Nephron (organoid): Measurements from ENCODE around the gene MAGI2.

ENCODE experiments used
- H3K27ac Mint-ChIP-seq, 3 experiments: 2 replicates each; pipeline ENCODE4 v1.8.0; 2020; ENCODE audit warnings: mixed read lengths in 3 of 3, mild to moderate bottlenecking in 2 of 3, moderate library complexity in 1 of 3
- H3K27me3 Mint-ChIP-seq: 2 replicates; pipeline ENCODE4 v1.8.0; 2021; ENCODE audit warnings: low read depth, mild to moderate bottlenecking, moderate library complexity, mixed read lengths
- H3K36me3 Mint-ChIP-seq: 2 replicates; pipeline ENCODE4 v1.8.0; 2020; ENCODE audit warnings: low read depth, mixed read lengths
- H3K4me1 Mint-ChIP-seq: 2 replicates; pipeline ENCODE4 v1.8.0; 2020; ENCODE audit warnings: mixed read lengths
- H3K4me3 Mint-ChIP-seq, 3 experiments: 2 replicates each; pipeline ENCODE4 v1.8.0; 2020; ENCODE audit warnings: mild to moderate bottlenecking in 3 of 3, mixed read lengths in 3 of 3, moderate library complexity in 2 of 3
- H3K9me3 Mint-ChIP-seq: 2 replicates; pipeline ENCODE4 v1.8.0; 2020; ENCODE audit warnings: mixed read lengths
- CTCF ChIP-seq, 3 experiments: fragments of 200-600 bp; sonication (generic); IDR thresholded peaks; one replicate each; pipeline ENCODE4 v1.5.0; 2021; ENCODE audit warnings: antibody characterized with exemption in 3 of 3; ENCODE audit not compliant: unreplicated experiment in 3 of 3

The MAGI2 gene

GRCh38 chr7:78315119-78315518, 1138.3 kb downstream of the MAGI2 start:
- H3K27ac Mint-ChIP-seq = no peak overlapping the region
- peaks cover 28% of the 10 kb centered on the region for H3K36me3 Mint-ChIP-seq
- no peaks in the 10 kb centered on the region for H3K4me1 Mint-ChIP-seq
- no peak overlapping the region for H3K4me3 Mint-ChIP-seq
- H3K9me3 Mint-ChIP-seq = peaks cover 12% of the 10 kb centered on the region
- H3K27me3 Mint-ChIP-seq = no peaks in the 10 kb centered on the region
- no peak for TF ChIP-seq CTCF (IDR thresholded peaks at IDR 0.05; ENCODE audit: unreplicated experiment in 3 of 3)

GRCh38 chr7:78311181-78311580, 1142.3 kb downstream of the MAGI2 start:
- H3K4me3 Mint-ChIP-seq = no peak overlapping the region
- no peaks in the 10 kb centered on the region for H3K27me3 Mint-ChIP-seq
- TF ChIP-seq CTCF (IDR thresholded peaks at IDR 0.05; ENCODE audit: unreplicated experiment in 3 of 3) = no peak
- H3K36me3 Mint-ChIP-seq = peaks cover 4% of the 10 kb centered on the region
- no peaks in the 10 kb centered on the region for H3K9me3 Mint-ChIP-seq
- no peak overlapping the region for H3K27ac Mint-ChIP-seq
- no peaks in the 10 kb centered on the region for H3K4me1 Mint-ChIP-seq

GRCh38 chr7:78307892-78308291, 1145.6 kb downstream of the MAGI2 start:
- Mint-ChIP-seq H3K9me3 (no peaks in the 10 kb centered on the region), H3K4me3 (no peak overlapping the region), H3K4me1 (no peaks in the 10 kb centered on the region), H3K36me3 (peaks cover 4% of the 10 kb centered on the region), H3K27me3 (no peaks in the 10 kb centered on the region), H3K27ac (no peak overlapping the region)
- no peak for TF ChIP-seq CTCF (IDR thresholded peaks at IDR 0.05; ENCODE audit: unreplicated experiment in 3 of 3)

- H3K27me3 Mint-ChIP-seq = no peaks in the 10 kb centered on the region
- H3K27ac Mint-ChIP-seq = no peak overlapping the region
- H3K36me3 Mint-ChIP-seq = peaks cover 4% of the 10 kb centered on the region
- no peak for TF ChIP-seq CTCF (IDR thresholded peaks at IDR 0.05; ENCODE audit: unreplicated experiment in 3 of 3)
- no peaks in the 10 kb centered on the region for H3K4me1 Mint-ChIP-seq
- H3K9me3 Mint-ChIP-seq = no peaks in the 10 kb centered on the region
- H3K4me3 Mint-ChIP-seq = no peak overlapping the region
Observed at GRCh38 chr7:78306634-78307033, 1146.8 kb downstream of the MAGI2 start.

GRCh38 chr7:78301407-78301806, 1152.1 kb downstream of the MAGI2 start:
- Mint-ChIP-seq H3K4me1 (peaks cover 6% of the 10 kb centered on the region), H3K36me3 (peaks cover 9% of the 10 kb centered on the region), H3K4me3 (no peak overlapping the region), H3K27me3 (no peaks in the 10 kb centered on the region), H3K27ac (peak overlapping the region; percentile 36 to 66 (median 38)), H3K9me3 (no peaks in the 10 kb centered on the region)
- no peak for TF ChIP-seq CTCF (IDR thresholded peaks at IDR 0.05; ENCODE audit: unreplicated experiment in 3 of 3)

GRCh38 chr7:78299088-78299487, 1154.4 kb downstream of the MAGI2 start:
- peaks cover 13% of the 10 kb centered on the region for H3K36me3 Mint-ChIP-seq
- H3K4me3 Mint-ChIP-seq = no peak overlapping the region
- H3K9me3 Mint-ChIP-seq = peaks cover 3% of the 10 kb centered on the region
- H3K27me3 Mint-ChIP-seq = no peaks in the 10 kb centered on the region
- peaks cover 6% of the 10 kb centered on the region for H3K4me1 Mint-ChIP-seq
- TF ChIP-seq CTCF (IDR thresholded peaks at IDR 0.05; ENCODE audit: unreplicated experiment in 3 of 3) = no peak
- no peak overlapping the region for H3K27ac Mint-ChIP-seq
